Measurements from ENCODE around the gene TARP.

Gene TARP

GRCh38 chr7:38292442-38292841 lies 19.0 kb upstream of the TARP start:
- CTCF ChIA-PET: interaction anchor here (1.0 to 1.4 kb wide), 2 partner anchors 10 to 77 kb away, joined by 5 to 8 read pairs; no protein-coding TSS in a partner anchor
- POLR2A ChIA-PET: no interaction called here

More at GRCh38 chr7:38292442-38292841, 19.0 kb upstream of the TARP start:
- Histone ChIP-seq H4K20me1 (ENCODE audit: insufficient read depth) (no peaks in the 10 kb centered on the region), H3K27ac (ENCODE audit: low read depth in 2 of 2, low read length in 1 of 2) (no peak overlapping the region), H3K4me2 (no peak overlapping the region), H3K9ac (no peak overlapping the region), H3K9me3 (no peaks in the 10 kb centered on the region), H3K9me2 (no peaks in the 10 kb centered on the region), H2AFZ (ENCODE audit: low read depth) (no peak overlapping the region), H3K27me3 (ENCODE audit: insufficient read depth) (peaks cover 6% of the 10 kb centered on the region; the same call in 1 of the 2 replicates), H3K4me3 (ENCODE audit: low read depth in 2 of 2, low read length in 1 of 2) (no peak overlapping the region), H3F3A (replicated peaks; ENCODE audit: insufficient read depth) (no peaks in the 10 kb centered on the region), H3K79me2 (ENCODE audit: insufficient read depth) (no peaks in the 10 kb centered on the region), H3K36me3 (replicated peaks in 1 of 2; ENCODE audit: control insufficient read depth in 1 of 2, insufficient read depth in 2 of 2, low read length in 1 of 2) (no peaks in the 10 kb centered on the region), H3K4me1 (ENCODE audit: control insufficient read depth in 1 of 2, insufficient read depth in 2 of 2, low read depth in 1 of 2, low read length in 1 of 2) (no peaks in the 10 kb centered on the region; a peak in 1 of 4 replicates)
- TF ChIP-seq YY1 (IDR thresholded peaks at IDR 0.05; ENCODE audit: low read depth) (no peak), RFX5 (IDR thresholded peaks at IDR 0.05; ENCODE audit: low read length) (no peak), MEF2A (IDR thresholded peaks at IDR 0.05; ENCODE audit: borderline replicate concordance, low read depth) (no peak), JUND (IDR thresholded peaks at IDR 0.05) (no peak), TEAD4 (IDR thresholded peaks at IDR 0.05; ENCODE audit: borderline replicate concordance, insufficient read depth) (no peak), MAX (IDR thresholded peaks at IDR 0.05; ENCODE audit: low read depth) (no peak), NRF1 (IDR thresholded peaks at IDR 0.05; ENCODE audit: low read depth, low read length) (no peak), RAD21 (IDR thresholded peaks at IDR 0.05; ENCODE audit: low read length) (no peak), GABPA (IDR thresholded peaks at IDR 0.05; ENCODE audit: low read depth) (no peak), SMC3 (IDR thresholded peaks at IDR 0.05; ENCODE audit: low read depth, low read length) (no peak), CTCF (IDR thresholded peaks at IDR 0.05) (no peak), ELF1 (IDR thresholded peaks at IDR 0.05) (no peak)
- TF ChIP-seq, protein P1, sequence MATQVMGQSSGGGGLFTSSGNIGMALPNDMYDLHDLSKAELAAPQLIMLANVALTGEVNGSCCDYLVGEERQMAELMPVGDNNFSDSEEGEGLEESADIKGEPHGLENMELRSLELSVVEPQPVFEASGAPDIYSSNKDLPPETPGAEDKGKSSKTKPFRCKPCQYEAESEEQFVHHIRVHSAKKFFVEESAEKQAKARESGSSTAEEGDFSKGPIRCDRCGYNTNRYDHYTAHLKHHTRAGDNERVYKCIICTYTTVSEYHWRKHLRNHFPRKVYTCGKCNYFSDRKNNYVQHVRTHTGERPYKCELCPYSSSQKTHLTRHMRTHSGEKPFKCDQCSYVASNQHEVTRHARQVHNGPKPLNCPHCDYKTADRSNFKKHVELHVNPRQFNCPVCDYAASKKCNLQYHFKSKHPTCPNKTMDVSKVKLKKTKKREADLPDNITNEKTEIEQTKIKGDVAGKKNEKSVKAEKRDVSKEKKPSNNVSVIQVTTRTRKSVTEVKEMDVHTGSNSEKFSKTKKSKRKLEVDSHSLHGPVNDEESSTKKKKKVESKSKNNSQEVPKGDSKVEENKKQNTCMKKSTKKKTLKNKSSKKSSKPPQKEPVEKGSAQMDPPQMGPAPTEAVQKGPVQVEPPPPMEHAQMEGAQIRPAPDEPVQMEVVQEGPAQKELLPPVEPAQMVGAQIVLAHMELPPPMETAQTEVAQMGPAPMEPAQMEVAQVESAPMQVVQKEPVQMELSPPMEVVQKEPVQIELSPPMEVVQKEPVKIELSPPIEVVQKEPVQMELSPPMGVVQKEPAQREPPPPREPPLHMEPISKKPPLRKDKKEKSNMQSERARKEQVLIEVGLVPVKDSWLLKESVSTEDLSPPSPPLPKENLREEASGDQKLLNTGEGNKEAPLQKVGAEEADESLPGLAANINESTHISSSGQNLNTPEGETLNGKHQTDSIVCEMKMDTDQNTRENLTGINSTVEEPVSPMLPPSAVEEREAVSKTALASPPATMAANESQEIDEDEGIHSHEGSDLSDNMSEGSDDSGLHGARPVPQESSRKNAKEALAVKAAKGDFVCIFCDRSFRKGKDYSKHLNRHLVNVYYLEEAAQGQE (IDR thresholded peaks at IDR 0.05; ENCODE audit: low read depth, low read length): no peak
- TF ChIP-seq, protein P2, sequence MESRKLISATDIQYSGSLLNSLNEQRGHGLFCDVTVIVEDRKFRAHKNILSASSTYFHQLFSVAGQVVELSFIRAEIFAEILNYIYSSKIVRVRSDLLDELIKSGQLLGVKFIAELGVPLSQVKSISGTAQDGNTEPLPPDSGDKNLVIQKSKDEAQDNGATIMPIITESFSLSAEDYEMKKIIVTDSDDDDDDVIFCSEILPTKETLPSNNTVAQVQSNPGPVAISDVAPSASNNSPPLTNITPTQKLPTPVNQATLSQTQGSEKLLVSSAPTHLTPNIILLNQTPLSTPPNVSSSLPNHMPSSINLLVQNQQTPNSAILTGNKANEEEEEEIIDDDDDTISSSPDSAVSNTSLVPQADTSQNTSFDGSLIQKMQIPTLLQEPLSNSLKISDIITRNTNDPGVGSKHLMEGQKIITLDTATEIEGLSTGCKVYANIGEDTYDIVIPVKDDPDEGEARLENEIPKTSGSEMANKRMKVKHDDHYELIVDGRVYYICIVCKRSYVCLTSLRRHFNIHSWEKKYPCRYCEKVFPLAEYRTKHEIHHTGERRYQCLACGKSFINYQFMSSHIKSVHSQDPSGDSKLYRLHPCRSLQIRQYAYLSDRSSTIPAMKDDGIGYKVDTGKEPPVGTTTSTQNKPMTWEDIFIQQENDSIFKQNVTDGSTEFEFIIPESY (IDR thresholded peaks at IDR 0.05; ENCODE audit: borderline replicate concordance, low read depth): no peak
- 33% methylated on average over 3 of the region's 3 CpGs for WGBS (ENCODE audit: low lambda C conversion rate)
- DNase-seq: no peak
